NCI-H345 treated with DMSO at 0.1 percent for 48 hours (cell line): ENCODE data around the gene INSYN2B.

Source experiments
- DNase-seq: peaks from one replicate; lab custom pipeline; 2025; ENCODE audit not compliant: unreplicated experiment; lab: John Stamatoyannopoulos, UW

Gene INSYN2B

DNA sequence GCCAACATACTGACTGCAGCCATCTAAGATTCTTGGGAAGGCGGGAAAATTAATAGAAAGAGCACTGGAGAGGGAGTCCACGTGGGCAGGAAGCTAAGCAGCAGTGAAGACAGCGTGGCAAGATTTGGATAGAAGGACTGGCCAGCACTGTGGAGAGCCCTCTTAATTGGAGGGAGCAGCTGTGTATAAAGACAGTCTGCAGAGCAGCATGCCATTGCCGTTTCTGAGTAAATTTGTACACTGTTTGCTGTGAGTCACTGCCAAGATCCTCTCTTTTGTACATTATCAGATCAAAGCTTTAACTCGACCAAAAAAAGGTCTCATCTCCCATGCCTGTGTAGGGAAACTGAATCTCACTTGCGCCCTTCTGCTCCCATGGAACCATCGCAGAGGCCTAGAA lies 45.3 kb downstream of the INSYN2B start:
- DNase-seq: no peak

DNA sequence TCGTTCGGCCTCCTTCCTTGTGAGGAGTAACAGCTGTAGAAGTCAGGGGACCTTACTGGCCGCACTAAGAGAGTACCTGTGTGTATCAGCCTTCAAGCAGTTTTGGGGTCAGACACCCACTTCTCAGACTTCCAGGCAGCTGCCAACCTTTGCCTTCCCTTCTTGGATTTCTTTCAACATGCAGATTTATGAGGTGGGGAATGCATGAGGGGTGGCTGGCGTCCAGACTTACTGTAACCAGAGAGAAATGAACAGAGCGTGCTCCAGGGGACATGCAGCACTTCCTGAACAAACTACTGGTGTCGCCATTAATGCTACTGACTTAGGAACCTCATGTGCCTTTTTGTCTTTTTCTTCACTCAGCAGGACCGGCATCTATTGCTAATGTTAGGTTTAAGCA lies 46.7 kb downstream of the INSYN2B start:
- no peak for DNase-seq

DNA sequence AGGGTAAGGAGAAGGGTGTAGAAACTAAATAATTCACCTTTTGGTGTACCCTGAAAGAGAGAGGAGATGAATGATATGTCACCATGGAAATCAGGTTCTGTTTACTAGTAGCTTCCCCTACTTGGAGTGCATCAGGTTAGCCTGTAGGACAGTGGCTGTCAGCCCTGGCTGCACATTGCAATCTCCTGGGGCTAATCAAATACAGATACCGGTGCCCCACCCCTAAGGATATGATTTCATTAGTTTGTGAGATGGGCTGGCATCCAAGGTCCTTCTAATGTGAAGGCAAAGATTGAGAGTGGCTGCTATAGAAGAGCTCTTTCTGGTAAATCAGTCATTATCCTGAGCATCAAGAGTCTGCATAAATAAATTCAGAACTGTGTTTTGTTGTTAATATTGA lies 47.2 kb downstream of the INSYN2B start:
- no peak for DNase-seq

DNA sequence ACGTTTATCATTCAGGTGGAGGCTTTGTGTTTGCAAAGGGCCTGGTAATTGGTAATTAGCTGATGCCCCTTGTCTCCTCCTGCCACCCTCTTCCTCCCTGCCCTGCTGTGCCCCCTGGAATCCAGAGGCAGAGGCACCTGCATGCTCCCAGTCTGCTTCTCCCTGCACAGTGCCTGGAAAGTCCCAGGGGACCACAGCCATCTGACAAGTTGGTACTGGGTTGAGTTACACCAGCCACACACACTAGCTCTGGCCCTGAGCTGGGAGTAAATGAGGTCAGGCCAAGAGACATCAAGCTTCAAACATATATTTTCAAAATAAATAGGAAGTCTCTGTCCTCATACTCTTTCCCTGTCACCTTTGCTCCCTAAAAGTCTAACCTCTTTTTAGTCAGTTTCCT lies 56.3 kb downstream of the INSYN2B start:
- DNase-seq: no peak

DNA sequence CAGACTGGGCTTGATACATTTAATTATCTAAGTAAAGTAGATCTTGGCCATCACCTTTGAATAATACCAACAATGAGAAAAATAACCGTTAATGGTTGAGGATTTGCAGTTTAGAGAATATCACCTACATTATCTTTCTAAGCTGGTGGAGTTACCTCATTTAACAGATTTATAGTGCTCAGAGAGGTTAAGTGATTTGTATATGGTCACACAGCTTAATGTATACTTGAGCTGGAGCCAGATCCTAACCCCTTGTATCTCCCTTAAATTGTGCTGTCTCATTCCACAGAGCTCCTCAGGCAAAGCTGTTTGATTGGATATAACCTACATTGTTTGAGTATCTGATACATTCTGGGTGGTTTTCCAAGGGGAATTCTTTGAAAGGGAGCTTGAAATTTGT lies 57.8 kb downstream of the INSYN2B start:
- DNase-seq: no peak

DNA sequence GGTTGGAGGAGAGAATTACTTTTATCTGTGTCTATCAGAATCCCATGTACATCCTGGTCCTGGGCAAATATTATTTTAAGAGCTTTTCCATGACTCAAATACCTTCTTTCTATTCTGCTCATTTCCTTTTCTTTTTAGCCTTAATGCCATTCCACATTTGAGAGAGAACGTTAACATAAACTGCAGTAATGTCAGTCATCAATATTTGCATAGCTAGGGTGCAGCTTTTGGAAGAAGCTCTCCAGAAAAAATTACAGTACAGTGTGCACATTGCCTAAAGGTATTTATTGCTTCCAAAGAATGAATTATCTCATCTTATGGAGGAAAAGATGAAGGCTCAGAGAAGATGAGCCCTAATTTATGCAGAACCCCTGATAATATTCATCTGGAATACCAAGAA lies 58.3 kb downstream of the INSYN2B start:
- no peak for DNase-seq

DNA sequence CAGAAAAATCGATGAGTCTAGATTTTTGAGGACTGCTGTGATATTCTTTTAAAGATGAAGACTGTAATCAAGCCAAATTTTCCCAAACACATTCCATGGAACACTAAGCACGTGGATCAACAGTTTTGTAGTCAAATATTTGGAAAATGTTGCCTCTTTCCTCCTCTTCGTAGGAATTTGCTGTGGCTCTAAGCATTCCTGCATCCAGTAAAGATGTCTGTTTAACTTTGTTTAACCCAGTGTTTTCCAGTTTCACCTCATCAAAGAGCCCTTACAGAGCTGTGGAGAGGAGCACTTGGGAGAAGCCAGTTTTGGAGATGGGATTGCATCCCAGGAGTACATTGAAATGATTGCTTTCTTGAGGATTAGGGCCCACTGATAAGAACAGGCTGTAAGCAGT lies 58.9 kb downstream of the INSYN2B start:
- DNase-seq: no peak

DNA sequence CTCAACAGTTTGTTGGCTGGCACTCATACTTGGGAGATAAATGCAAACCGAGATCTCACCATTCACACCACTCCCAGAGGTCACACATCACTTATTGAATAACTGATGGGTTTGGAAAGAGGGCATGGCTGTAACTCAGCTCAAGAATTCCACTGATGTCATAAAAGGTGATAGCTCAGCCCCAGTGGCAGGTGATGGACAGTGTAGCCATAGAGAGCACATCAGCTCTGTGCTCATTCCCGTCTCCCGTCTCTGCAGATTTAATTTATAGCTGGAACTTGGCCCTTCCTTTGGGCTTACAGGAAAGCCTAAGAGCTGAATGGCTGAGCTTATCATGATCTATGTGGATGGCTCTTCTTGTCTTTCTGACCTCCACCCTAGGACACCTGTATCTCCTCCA lies 59.8 kb downstream of the INSYN2B start:
- DNase-seq: no peak

DNA sequence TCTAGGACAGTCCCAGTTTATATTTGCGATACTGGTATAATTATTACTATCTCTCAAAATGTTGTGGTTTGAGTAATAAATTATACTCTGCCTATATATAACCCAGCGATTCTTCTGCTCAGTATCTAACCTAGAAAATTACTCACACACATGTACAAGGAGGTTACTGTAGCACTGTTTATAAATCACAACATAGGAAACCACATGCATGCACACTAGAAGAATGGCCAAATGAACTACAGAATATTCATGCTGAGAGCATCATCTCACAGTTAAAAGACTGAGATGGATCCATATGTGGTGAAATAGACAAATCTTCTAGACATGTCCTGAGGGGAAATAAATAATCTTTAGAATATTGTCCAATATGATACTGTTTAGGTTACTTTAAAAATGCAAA lies 62.1 kb downstream of the INSYN2B start:
- no peak for DNase-seq

DNA sequence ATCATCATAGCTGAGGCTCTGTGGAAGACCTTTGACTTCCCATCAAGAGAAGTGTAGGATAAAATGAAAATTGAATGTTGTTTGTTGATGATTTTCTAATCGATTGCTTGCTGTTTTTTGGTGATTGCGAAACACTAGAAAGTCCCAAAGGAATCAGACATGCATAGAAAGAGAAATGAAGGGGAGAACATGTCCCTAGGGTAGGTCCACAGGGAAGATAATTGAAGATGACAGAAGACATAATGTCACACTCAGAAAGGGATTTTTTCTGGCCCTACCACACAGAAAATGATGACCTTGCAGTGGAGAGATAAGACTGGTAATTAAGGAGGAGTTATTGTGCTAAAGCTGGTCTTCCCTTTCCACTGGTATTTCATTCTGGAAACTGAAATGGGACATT lies 62.8 kb downstream of the INSYN2B start:
- DNase-seq: no peak

DNA sequence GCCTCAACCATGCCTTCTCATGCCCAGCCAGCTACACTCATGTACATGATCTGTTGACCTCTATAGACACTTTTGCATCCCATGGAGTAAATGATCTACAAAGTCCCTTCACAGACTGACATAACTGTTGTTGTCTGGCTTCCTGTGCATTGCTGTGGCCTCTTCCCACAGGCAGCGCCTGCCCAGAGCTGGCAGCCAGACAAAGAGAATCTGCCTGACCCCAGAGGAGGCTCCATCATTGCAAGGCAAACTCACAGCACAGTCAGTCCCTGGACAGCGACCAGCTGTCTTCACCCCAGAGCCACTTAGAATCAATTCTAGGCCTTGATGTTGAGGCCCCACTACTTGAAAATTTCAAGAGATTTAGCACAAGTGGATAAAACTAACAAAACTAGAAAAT lies 65.5 kb downstream of the INSYN2B start:
- DNase-seq: no peak

DNA sequence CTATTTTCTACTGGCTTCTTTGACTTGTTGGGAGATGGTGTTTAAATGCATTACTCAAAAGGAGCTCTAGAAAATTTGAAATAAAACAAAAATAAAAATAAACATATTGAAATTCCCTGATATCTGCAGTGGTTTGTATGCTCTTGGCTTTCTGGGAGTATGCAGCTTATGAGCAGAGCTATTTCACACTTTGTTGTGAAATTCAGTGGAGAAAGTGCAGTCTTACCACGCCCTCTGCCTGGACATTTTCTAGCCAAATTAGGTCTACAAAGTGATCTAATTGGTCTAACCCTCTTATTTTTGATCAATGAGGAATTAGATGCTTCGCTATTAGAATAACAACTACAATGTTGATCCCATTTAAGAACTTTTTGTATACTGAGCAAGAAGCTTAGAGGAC lies 66.8 kb downstream of the INSYN2B start:
- no peak for DNase-seq

DNA sequence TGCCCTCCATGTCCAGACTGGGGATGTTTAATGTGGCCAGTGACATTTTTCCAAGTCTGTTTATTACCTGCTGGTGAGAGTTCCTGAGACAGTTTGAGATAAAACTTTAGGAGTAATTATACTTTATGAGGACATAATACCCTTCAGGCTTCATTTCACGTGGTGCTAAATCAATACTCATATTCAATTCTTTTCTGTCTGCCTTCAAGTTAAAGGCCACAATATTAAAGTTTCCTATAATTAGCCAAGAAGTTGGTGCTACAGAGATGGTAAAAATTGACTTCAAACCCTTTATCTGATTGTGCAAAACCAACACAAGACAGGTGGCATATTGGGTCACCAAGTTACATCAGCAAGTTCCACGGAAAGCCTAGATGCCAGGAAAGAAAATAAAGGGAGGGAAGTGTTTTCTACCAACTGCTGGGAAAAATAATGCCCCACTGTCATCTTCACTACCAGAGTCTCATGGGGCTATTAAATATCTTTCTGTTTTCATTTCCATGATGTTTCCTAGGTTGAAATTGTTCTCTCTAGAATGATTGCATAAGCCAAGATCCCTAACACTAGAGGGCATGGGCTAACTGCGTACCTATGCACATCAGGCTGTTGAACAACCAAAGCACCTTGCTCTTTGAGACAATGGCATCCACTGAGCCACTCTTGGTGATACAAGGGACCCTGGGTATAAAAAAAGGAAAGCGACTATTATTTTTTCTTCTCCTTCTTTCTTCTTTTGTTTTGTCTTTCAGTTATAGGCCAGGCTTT lies 68.7 kb downstream of the INSYN2B start:
- DNase-seq: no peak

DNA sequence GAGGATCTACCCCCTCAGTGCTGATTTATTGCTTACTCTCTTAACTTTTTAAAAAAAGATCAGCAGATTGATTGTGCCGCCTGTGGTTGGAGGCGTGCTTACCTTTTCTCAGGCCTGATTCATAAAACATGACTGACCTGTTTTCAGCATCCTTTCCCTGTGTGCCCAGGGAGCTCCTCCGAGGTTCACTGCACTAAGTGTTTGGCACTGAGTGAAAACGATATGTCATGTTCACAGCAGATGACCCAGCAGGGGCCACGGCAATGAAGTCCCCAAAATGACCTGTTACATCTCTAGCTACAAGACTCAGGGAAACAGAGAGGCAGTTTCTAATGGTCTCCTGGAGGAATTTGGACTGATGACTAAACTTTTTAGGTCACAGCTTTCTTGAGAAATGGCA lies 69.9 kb downstream of the INSYN2B start:
- no peak for DNase-seq

DNA sequence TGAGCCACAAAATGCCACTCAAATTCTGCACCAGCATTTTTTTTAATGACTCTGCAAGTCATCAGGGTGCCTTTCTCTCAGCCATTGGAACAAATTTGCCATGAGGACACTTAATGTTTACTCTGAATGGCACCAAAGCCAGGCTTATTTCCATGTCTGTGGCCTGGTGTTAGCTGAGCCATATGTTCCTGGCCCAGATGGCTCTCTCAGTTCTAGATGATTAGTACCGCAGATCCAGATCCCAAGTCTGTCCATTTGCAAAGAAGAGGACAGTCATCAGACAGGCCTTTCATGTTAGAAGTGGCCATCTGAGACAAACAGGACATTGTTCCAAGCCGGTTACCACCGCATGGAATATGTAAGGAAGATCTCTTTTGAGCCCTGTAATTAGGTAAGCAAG lies 70.3 kb downstream of the INSYN2B start:
- no peak for DNase-seq

DNA sequence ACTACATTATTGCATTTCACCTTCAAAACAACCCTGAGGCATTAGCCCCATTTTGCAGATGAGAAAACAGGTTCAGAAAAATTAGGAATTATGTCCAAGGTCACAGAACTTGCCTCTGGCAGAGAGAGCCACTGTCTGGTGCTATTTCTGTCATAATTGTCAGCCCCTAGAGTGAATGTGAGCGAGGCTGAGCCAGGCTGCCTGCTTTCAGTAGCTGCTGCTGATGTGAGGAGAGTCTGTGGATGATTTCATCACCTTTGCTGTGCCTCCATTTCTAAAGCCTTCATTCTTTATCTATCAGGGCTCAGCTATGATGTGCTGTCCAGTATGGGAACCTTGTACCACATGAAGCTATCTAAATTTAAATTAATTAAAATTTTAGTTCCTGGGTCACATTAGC lies 71.4 kb downstream of the INSYN2B start:
- no peak for DNase-seq

DNA sequence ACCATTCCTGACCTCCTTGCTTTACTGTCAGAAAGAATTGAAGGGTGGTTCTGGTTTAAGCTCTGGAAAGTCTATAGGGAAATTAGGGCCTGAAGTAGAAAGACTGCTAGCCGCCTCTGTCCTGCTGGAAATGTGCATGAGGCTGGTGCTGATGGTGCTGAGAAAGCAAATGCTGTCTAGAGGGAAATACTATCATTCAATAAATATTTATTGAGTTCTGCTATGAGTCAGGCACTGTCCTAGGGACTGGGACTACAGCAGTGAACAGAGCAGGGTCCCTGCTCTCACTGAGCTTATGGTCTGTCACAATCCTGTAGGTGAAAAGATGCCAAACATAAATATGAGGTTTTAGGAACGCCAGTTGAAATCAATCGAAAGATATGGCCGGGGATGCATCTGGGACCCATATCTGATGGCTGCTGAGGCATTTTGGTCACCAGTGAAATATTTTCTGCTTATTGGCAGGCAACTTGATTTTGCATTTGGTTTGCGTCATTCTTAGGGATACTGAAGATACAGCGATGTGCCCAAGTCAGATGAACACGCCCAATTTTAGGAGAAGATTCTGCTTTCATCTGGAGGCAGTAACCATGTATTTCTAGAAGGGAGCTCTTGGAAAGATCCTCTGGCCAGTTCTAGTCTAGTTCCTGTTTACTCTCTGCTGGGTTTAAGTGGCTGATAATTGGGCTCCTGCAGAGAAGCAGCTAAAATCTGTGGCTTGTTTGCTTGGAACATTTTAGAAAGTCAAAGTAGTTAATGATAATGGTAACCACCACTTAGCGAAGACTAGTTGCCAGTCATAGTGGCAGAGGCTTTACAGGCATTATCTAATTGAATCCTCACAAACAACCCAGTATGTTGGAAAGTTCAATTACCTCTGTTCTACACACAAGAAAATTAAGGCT lies 73.3 kb downstream of the INSYN2B start:
- DNase-seq: no peak

DNA sequence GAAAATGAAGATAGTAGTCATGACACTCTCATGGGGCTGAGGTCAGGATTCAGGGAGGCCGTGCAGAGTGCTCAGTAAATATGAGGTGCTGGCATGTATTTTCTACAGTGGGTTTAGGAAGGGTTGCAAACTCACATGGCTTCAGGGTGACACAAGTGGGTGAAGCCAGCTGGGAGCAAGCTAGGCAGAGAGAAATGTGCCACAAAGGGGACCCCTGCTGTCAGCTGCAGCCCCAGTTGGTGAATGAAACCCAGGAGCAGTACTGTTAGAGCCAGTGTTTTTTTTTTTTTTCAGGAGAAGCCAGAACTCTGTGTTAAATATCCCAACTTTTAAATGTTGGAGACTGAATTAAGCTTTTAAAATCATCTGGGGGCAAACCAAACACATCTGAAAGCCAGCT lies 75.3 kb downstream of the INSYN2B start:
- DNase-seq: no peak

DNA sequence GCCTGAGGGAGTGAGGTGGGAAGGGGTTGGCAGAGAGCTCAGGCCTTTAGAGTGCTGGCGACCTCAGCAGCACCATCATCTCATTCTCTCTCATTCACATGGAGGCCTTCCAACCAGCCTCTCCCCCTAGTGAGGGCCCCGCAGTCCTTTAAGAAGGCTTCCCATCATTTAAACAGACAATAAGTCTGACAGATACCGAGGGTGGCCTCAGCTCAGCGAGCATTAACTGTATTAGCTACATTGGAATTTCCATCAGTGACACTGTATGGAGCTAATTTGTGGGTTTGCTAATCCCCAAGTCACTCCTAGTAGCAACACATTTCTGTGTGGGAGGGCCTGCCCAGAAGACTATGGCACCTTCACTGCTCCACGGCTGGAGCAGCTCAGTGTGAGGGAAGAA lies 75.8 kb downstream of the INSYN2B start:
- DNase-seq: no peak

DNA sequence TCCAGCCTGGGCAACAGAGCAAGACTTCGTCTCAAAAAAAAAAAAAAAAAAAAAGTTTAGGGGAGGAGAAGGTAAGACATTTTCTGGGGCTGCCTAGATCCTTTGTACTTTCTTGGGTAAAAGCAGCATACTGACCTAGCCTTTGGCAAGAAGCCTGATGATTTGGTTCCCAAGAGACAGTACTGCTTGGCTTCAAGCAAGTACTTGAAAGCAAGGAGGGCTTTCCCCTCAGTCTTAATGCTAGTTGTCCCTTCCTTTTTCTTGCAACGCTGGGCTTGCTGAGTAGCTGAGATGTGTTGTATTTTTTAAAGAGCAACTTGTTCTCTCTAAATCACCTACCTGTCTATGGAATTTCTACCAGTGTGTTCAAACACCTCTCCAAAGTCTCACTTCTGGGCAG lies 76.2 kb downstream of the INSYN2B start:
- DNase-seq: no peak

DNA sequence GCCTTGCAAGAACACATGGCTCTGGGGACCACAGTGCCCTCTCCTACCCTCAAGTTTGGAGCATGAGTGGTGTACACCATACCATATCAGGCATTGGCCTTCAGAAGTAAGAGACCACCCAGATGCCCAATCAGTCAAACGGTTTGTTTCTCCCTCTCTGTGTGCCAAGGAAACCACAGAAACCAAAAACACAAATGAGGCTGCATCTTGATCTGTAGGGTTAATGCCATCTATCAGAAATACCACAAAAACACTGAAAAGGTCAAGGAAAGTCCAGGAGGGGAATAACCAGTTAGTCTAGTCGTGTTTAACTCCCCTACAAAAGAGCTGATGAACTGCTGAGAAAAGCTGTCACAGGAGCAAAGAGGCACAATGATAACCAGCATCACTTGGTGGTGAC lies 78.4 kb downstream of the INSYN2B start:
- no peak for DNase-seq

DNA sequence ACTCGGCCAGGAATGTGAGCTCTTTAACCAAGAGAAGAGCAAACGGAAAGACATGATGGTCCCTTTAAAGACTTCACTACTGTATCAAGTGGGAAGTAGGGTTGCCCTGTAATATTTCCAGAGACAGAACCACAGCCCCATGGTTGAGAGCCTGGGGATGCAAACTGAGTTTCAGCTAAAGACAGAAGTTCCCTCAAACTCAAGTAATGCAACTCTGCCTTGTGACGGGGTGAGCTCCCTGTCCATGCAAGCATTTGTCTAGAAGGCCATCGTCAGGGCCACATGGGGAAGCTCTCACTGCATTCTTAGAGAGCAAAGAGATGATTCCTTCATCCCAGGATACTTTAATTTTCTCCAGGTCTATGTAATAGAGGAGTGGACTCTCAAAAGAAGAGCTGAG lies 82.8 kb downstream of the INSYN2B start:
- DNase-seq: no peak

DNA sequence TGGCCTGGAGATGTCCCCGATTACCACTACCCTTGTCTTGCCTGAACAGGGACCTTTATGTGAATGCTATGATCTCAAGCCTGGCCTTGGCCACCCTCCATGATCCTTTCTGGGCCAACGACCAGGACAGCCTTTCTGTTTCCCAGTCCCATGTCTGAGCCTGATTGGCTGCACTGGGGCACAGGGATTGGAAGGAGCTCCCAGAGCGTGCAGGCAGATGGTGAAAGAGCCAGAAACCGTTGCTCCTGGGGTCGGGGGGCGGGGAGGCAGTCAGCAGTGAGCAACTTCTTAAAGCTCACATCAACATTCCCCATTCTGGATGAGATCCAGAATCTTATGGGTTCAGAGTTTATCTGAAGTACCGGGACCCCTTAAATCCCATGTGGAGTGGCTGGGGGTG lies 84.4 kb downstream of the INSYN2B start:
- DNase-seq: no peak
